Gastroesophageal sphincter (tissue), 3 donors: ENCODE measurements around the gene PODXL2.

Experiments
- POLR2A ChIP-seq, 2 donors: fragments of 450-650 bp; IDR thresholded peaks; one replicate each; pipeline ENCODE4 v1.6.1; 2017; ENCODE audit warnings: antibody characterized with exemption in 2 of 2, mild to moderate bottlenecking in 2 of 2, moderate library complexity in 1 of 2
- POLR2AphosphoS5 ChIP-seq: sonication (generic); formaldehyde crosslinking; IDR thresholded peaks from one replicate; pipeline ENCODE4 v1.6.1; 2017; ENCODE audit warnings: antibody characterized with exemption
- TF ChIP-seq, protein P1 (sequence below), 4 experiments: fragments of 200-600 bp in 2 of 4; fragments of 450-650 bp in 2 of 4; sonication (generic) in 1 of 4; IDR thresholded peaks; one replicate each; pipeline ENCODE4 v1.5.1; 2017 to 2019; ENCODE audit warnings: antibody characterized with exemption in 4 of 4, mild to moderate bottlenecking in 2 of 4, moderate library complexity in 2 of 4

GRCh38 chr3:127598841-127599570 is 30.0 kb upstream of the PODXL2 start:
- TF ChIP-seq, protein P1, sequence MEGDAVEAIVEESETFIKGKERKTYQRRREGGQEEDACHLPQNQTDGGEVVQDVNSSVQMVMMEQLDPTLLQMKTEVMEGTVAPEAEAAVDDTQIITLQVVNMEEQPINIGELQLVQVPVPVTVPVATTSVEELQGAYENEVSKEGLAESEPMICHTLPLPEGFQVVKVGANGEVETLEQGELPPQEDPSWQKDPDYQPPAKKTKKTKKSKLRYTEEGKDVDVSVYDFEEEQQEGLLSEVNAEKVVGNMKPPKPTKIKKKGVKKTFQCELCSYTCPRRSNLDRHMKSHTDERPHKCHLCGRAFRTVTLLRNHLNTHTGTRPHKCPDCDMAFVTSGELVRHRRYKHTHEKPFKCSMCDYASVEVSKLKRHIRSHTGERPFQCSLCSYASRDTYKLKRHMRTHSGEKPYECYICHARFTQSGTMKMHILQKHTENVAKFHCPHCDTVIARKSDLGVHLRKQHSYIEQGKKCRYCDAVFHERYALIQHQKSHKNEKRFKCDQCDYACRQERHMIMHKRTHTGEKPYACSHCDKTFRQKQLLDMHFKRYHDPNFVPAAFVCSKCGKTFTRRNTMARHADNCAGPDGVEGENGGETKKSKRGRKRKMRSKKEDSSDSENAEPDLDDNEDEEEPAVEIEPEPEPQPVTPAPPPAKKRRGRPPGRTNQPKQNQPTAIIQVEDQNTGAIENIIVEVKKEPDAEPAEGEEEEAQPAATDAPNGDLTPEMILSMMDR (IDR thresholded peaks at IDR 0.05): no peak
- TF ChIP-seq POLR2AphosphoS5 (no peak), POLR2A (IDR thresholded peaks at IDR 0.05) (no peak)
